OCI-LY7 (cell line): ENCODE measurements around the gene SLC9A9. TPM values are rescaled to one million over a fixed set of nuclear protein-coding genes. Genes with fewer than 3 reads are reported as not detected.

ENCODE experiments used
- BruUV-seq: library from RNA; stranded (reverse); fragments of 400-500 nt; replicated peaks from 2 replicates; lab custom pipeline; 2021; lab: Mats Ljungman, UMichigan
- CTCF ChIA-PET: fragments of 300-600 bp; sonication (Branson Sonifier 250); formaldehyde crosslinking; loops from one replicate; lab custom pipeline; 2022; ENCODE audit warnings: antibody characterized with exemption; ENCODE audit not compliant: unreplicated experiment; lab: Charles Lee
- POLR2A ChIA-PET: fragments of 300-600 bp; sonication (Branson Sonifier 250); formaldehyde crosslinking; loops from one replicate; lab custom pipeline; 2022; ENCODE audit warnings: antibody characterized with exemption; lab: Charles Lee
- DNase-seq: peaks from one replicate; pipeline ENCODE4 v3.0.0-alpha.2; 2015; ENCODE audit warnings: low spot score
- H2AFZ ChIP-seq: fragments of 200-600 bp; sonication (generic), shearing (Covaris generic); 2 replicates; pipeline ENCODE4 v1.6.1; 2014; ENCODE audit warnings: mild to moderate bottlenecking, antibody characterized with exemption, low read length, moderate library complexity
- H3K27ac ChIP-seq: fragments of 200-600 bp; sonication (generic); 2 replicates; pipeline ENCODE4 v1.5.1; 2014; ENCODE audit warnings: mixed run types, low read depth, mild to moderate bottlenecking, moderate library complexity, low read length, inconsistent platforms; ENCODE audit not compliant: poor library complexity, severe bottlenecking
- H3K36me3 ChIP-seq: fragments of 200-600 bp; sonication (generic); 2 replicates; pipeline ENCODE4 v1.6.1; 2014; ENCODE audit warnings: mild to moderate bottlenecking, antibody characterized with exemption, low read length, moderate library complexity, mixed read lengths; ENCODE audit not compliant: insufficient read depth
- H3K4me1 ChIP-seq: fragments of 200-600 bp; sonication (generic); 2 replicates; pipeline ENCODE4 v1.5.1; 2014; ENCODE audit warnings: mild to moderate bottlenecking, low read length; ENCODE audit not compliant: insufficient read depth, poor library complexity, severe bottlenecking
- H3K4me2 ChIP-seq: fragments of 200-600 bp; sonication (generic); 2 replicates; pipeline ENCODE4 v1.6.1; 2014; ENCODE audit warnings: mild to moderate bottlenecking, low read length
- H3K4me3 ChIP-seq: fragments of 200-600 bp; sonication (generic); 2 replicates; pipeline ENCODE4 v1.5.1; 2014; ENCODE audit warnings: mild to moderate bottlenecking, low read depth, low read length; ENCODE audit not compliant: poor library complexity, severe bottlenecking
- H3K79me2 ChIP-seq: fragments of 200-600 bp; sonication (generic); 2 replicates; pipeline ENCODE4 v1.6.1; 2016; ENCODE audit warnings: low read depth, mild to moderate bottlenecking, low read length, moderate library complexity, mixed read lengths; ENCODE audit not compliant: insufficient read depth
- H3K9me2 ChIP-seq: fragments of 200-600 bp; sonication (generic); 2 replicates; pipeline ENCODE4 v1.6.1; 2016; ENCODE audit warnings: mild to moderate bottlenecking, low read length, mixed read lengths; ENCODE audit not compliant: insufficient read depth
- H3K9me3 ChIP-seq: fragments of 200-600 bp; sonication (generic); 2 replicates; pipeline ENCODE4 v1.6.1; 2014; ENCODE audit warnings: mild to moderate bottlenecking, mixed run types, low read length, mixed read lengths
- H4K20me1 ChIP-seq: fragments of 200-600 bp; sonication (generic); 2 replicates; pipeline ENCODE4 v1.6.1; 2014; ENCODE audit warnings: mild to moderate bottlenecking, antibody characterized with exemption, low read length, moderate library complexity, mixed read lengths; ENCODE audit not compliant: insufficient read depth
- EZH2phosphoT487 ChIP-seq: fragments of 200-600 bp; sonication (generic); IDR thresholded peaks from 2 replicates; pipeline ENCODE4 v1.6.1; 2018; ENCODE audit warnings: low read depth, borderline replicate concordance, mild to moderate bottlenecking, mixed run types, antibody characterized with exemption, low read length, moderate library complexity, mixed read lengths
- intact Hi-C: fragments of 100-400 bp; cut with micrococcal nuclease; formaldehyde crosslinking; loops from one replicate; pipeline ENCODE4 v1.10.0; 2022; ENCODE audit not compliant: unreplicated experiment
- total RNA-seq, 2 experiments: library from RNA; depleted of rRNA in 1 of 2; stranded (reverse); fragments of >200 nt in 1 of 2; shearing (Covaris generic) in 1 of 2; gene quantifications; 2 replicates each; pipeline ENCODE4 v1.2.3, GENCODE V29; 2014 to 2022
- TF ChIP-seq, protein P1 (sequence below): fragments of 200-600 bp; sonication (generic); conservative IDR thresholded peaks from 2 replicates; pipeline ENCODE4 v1.5.1; 2014; ENCODE audit warnings: mild to moderate bottlenecking, antibody characterized with exemption, low read length, moderate library complexity, mixed read lengths

The SLC9A9 gene
- total RNA-seq, 2 experiments from 2014 or later, result 9.3 to 14.8 TPM

DNA sequence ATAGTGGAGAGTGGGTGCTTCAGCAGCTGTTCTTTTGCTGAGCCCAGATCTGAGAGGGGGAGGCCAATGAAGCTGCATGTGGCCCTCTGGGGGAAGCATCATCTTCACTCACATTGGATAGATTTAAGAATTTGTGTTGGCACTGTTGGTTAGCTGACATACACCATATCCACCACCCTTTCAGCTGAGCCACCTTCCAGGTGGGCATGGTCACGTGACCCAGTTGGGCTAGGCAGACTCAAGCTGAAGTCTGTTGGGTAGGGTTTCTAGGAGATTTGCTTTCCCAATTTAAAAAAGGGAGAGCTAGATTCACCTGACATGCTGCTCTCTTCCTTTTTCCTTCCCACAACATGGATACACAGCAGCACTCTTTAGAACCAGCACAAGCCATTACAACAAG is 417.7 kb downstream of the SLC9A9 start:
- Histone ChIP-seq H3K4me1 (no peaks in the 10 kb centered on the region), H3K4me2 (no peak overlapping the region), H3K4me3 (no peak overlapping the region), H3K9me3 (no peaks in the 10 kb centered on the region), H4K20me1 (no peaks in the 10 kb centered on the region), H3K9me2 (no peaks in the 10 kb centered on the region), H3K36me3 (no peaks in the 10 kb centered on the region), H2AFZ (no peak overlapping the region), H3K79me2 (no peaks in the 10 kb centered on the region), H3K27ac (no peak overlapping the region)
- no peak for DNase-seq
- BruUV-seq, result no TSS peak
- TF ChIP-seq EZH2phosphoT487, result no peak
- TF ChIP-seq, protein P1, sequence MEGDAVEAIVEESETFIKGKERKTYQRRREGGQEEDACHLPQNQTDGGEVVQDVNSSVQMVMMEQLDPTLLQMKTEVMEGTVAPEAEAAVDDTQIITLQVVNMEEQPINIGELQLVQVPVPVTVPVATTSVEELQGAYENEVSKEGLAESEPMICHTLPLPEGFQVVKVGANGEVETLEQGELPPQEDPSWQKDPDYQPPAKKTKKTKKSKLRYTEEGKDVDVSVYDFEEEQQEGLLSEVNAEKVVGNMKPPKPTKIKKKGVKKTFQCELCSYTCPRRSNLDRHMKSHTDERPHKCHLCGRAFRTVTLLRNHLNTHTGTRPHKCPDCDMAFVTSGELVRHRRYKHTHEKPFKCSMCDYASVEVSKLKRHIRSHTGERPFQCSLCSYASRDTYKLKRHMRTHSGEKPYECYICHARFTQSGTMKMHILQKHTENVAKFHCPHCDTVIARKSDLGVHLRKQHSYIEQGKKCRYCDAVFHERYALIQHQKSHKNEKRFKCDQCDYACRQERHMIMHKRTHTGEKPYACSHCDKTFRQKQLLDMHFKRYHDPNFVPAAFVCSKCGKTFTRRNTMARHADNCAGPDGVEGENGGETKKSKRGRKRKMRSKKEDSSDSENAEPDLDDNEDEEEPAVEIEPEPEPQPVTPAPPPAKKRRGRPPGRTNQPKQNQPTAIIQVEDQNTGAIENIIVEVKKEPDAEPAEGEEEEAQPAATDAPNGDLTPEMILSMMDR, result no peak
- intact Hi-C loops, result loop anchor here (5.0 kb wide), 1 partner anchor 242 kb away; no protein-coding TSS in a partner anchor
- CTCF ChIA-PET, result no interaction called here
- POLR2A ChIA-PET, result interaction anchor here (0.6 kb wide), 1 partner anchor 625 kb away, joined by 4 read pairs; no protein-coding TSS in a partner anchor

DNA sequence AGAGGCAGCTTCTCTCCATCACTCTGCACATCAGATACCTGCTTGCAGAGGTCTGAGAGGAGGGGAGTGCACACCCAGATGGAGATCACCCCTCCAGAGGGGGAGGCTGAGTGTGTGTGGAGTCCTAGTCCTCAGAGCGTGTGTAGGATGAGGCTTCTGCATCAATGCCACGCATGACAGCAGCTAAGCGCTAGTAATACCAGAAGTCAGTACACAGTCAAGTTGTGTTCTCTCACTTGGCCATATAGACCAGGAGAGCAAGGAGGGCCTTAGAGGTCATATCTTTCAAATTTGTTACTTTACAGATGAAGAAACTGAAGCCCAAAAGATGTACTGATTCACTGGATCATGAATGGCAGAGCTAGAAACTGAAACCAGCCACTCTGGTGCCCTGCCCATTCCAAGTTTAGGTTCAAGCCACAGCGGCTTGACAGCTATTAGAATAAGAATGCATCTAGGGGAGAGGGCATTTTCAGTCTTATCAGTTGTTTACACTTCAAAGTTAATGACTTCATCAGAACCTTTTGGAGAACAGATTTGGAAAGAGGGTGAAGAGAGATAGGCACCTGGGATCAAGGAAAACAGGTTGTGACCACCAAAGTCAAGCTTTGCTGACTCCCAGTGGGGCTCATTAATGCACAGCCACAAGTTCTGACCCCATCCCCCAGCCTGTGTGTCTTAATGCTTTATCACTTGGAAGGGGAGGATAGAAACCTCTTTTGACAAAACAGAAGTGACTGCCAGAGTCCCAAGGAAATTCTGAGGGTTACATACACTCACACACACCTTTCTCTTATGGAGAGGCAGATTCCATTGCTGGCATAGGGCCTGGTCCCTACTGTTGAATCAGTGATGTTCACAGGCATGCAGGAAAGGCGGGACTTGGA is 418.4 kb downstream of the SLC9A9 start:
- Histone ChIP-seq H3K36me3 (no peaks in the 10 kb centered on the region), H3K9me2 (no peaks in the 10 kb centered on the region), H4K20me1 (no peaks in the 10 kb centered on the region), H3K79me2 (no peaks in the 10 kb centered on the region), H3K4me2 (no peak overlapping the region), H3K4me1 (no peaks in the 10 kb centered on the region), H2AFZ (no peak overlapping the region), H3K9me3 (no peaks in the 10 kb centered on the region), H3K4me3 (no peak overlapping the region), H3K27ac (no peak overlapping the region)
- TF ChIP-seq, protein P1, result no peak
- no peak for TF ChIP-seq EZH2phosphoT487
- intact Hi-C loops, result loop anchor here (5.0 kb wide), 1 partner anchor 242 kb away; no protein-coding TSS in a partner anchor
- BruUV-seq, result no TSS peak
- ChIA-PET POLR2A (interaction anchor here (0.6 kb wide), 1 partner anchor 624 kb away, joined by 4 read pairs; no protein-coding TSS in a partner anchor), CTCF (no interaction called here)
- no peak for DNase-seq

DNA sequence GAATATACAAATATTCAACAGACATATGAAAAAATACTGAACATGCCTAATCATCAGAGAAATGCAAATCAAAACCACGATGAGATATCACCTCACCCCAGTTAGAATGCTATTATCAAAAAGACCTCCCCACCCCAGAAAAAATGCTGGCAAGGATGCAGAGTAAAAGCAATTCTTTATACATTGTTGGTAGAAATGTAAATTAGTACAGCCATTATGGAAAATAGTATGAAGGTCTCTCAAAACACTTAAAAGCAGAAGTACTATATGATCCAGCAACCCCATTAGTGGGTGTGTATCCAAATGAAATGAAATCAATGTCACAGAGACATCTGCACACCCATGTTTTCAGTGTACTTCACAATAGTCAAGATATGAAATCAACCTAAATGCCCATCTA is 420.0 kb downstream of the SLC9A9 start:
- no peak for TF ChIP-seq EZH2phosphoT487
- TF ChIP-seq, protein P1, result no peak
- Histone ChIP-seq H2AFZ (no peak overlapping the region), H4K20me1 (no peaks in the 10 kb centered on the region), H3K4me3 (no peak overlapping the region), H3K4me2 (no peak overlapping the region), H3K9me2 (no peaks in the 10 kb centered on the region), H3K4me1 (no peaks in the 10 kb centered on the region), H3K9me3 (no peaks in the 10 kb centered on the region), H3K36me3 (no peaks in the 10 kb centered on the region), H3K79me2 (no peaks in the 10 kb centered on the region), H3K27ac (no peak overlapping the region)
- no TSS peak for BruUV-seq
- DNase-seq, result no peak
- ChIA-PET POLR2A (interaction anchor here (1.0 kb wide), 1 partner anchor 9 kb away, joined by 4 read pairs; no protein-coding TSS in a partner anchor), CTCF (no interaction called here)
- intact Hi-C loops, result no loop called here
